SK-N-MC (cell line): ENCODE data around the gene UNC5C.

Experiments
- EZH2 ChIP-seq: fragments of 200-600 bp; sonication (generic); IDR thresholded peaks from one replicate; pipeline ENCODE4 v1.6.1; 2017; ENCODE audit warnings: antibody characterized with exemption
- FOXP2 ChIP-seq: optimal IDR thresholded peaks from 2 replicates; pipeline ENCODE3; 2011; ENCODE audit warnings: mild to moderate bottlenecking, moderate library complexity; ENCODE audit not compliant: insufficient read depth; ENCODE audit errors: extremely low read length, control extremely low read depth

GRCh38 chr4:95141361-95141760 is 407.4 kb downstream of the UNC5C start:
- no peak for TF ChIP-seq FOXP2
- TF ChIP-seq EZH2: no peak
